WTC11 (cell line): Measurements from ENCODE around the gene DNAH1.

Experiments used
- ARID4B ChIP-seq: sonication (generic); formaldehyde crosslinking; IDR thresholded peaks from 2 replicates; pipeline ENCODE4 v1.8.0; 2023; ENCODE audit warnings: missing genetic modification reagents, mild to moderate bottlenecking, borderline replicate concordance
- CBFB ChIP-seq: sonication (generic); formaldehyde crosslinking; IDR thresholded peaks from 2 replicates; pipeline ENCODE4 v1.8.1; 2022; ENCODE audit warnings: mild to moderate bottlenecking, low read depth, missing genetic modification reagents
- CTCF ChIP-seq: fragments of 200-600 bp; IDR thresholded peaks from 2 replicates; pipeline ENCODE4 v1.8.0; 2022; ENCODE audit warnings: antibody characterized with exemption
- ESRRA ChIP-seq: sonication (generic); formaldehyde crosslinking; IDR thresholded peaks from 2 replicates; pipeline ENCODE4 v1.8.1; 2022; ENCODE audit warnings: mild to moderate bottlenecking, missing genetic modification reagents, borderline replicate concordance
- GRHL2 ChIP-seq: fragments of 250-450 bp; sonication (Bioruptor Pico); IDR thresholded peaks from 2 replicates; pipeline ENCODE4 v1.8.0; 2022; ENCODE audit warnings: mild to moderate bottlenecking, moderate library complexity; ENCODE audit not compliant: insufficient replicate concordance, severe bottlenecking
- GTF2I ChIP-seq: fragments of 250-450 bp; sonication (Bioruptor Pico); conservative IDR thresholded peaks from 2 replicates; pipeline ENCODE4 v1.4.0; 2021; ENCODE audit warnings: mild to moderate bottlenecking
- IRF1 ChIP-seq: sonication (generic); formaldehyde crosslinking; IDR thresholded peaks from 2 replicates; pipeline ENCODE4 v1.8.0; 2023; ENCODE audit warnings: missing genetic modification reagents
- JUN ChIP-seq: sonication (generic); formaldehyde crosslinking; IDR thresholded peaks from 2 replicates; pipeline ENCODE4 v1.8.0; 2023; ENCODE audit warnings: mild to moderate bottlenecking, missing genetic modification reagents
- NFE2L1 ChIP-seq: sonication (generic); formaldehyde crosslinking; IDR thresholded peaks from 2 replicates; pipeline ENCODE4 v1.8.1; 2023; ENCODE audit warnings: missing genetic modification reagents
- NFYB ChIP-seq: sonication (generic); formaldehyde crosslinking; conservative IDR thresholded peaks from 2 replicates; pipeline ENCODE4 v1.8.0; 2022; ENCODE audit warnings: low read depth, missing genetic modification reagents
- SMAD3 ChIP-seq: sonication (generic); formaldehyde crosslinking; IDR thresholded peaks from 2 replicates; pipeline ENCODE4 v1.8.0; 2022; ENCODE audit warnings: missing genetic modification reagents, mild to moderate bottlenecking, borderline replicate concordance
- SP1 ChIP-seq: sonication (generic); formaldehyde crosslinking; conservative IDR thresholded peaks from 2 replicates; pipeline ENCODE4 v1.8.1; 2022; ENCODE audit warnings: missing genetic modification reagents
- ZBTB43 ChIP-seq: sonication (generic); formaldehyde crosslinking; IDR thresholded peaks from 2 replicates; pipeline ENCODE4 v1.8.1; 2023; ENCODE audit warnings: mild to moderate bottlenecking, missing genetic modification reagents
- ZNF138 ChIP-seq: sonication (generic); formaldehyde crosslinking; conservative IDR thresholded peaks from 2 replicates; pipeline ENCODE4 v1.8.1; 2022; ENCODE audit warnings: mild to moderate bottlenecking, moderate library complexity, missing genetic modification reagents

- TF ChIP-seq GTF2I (CRISPR knock-in tag) (no peak), ZNF138 (no peak), ARID4B (CRISPR knock-in tag) (no peak), CTCF (no peak), CBFB (CRISPR knock-in tag) (no peak), ESRRA (no peak), NFE2L1 (CRISPR knock-in tag) (no peak), NFYB (CRISPR knock-in tag) (no peak), SP1 (CRISPR knock-in tag) (no peak), GRHL2 (no peak), SMAD3 (CRISPR knock-in tag) (no peak), ZBTB43 (no peak), IRF1 (CRISPR knock-in tag) (no peak), JUN (CRISPR knock-in tag) (no peak)
Observed at GRCh38 chr3:52313188-52313773, 2.8 kb upstream of the DNAH1 start.
